OCI-LY7 (cell line): Measurements from ENCODE around the gene GOSR2. TPM values are rescaled to one million over a fixed set of nuclear protein-coding genes. Genes with fewer than 3 reads are reported as not detected.

Experiments used
- BruUV-seq: library from RNA; stranded (reverse); fragments of 400-500 nt; replicated peaks from 2 replicates; lab custom pipeline; 2021; lab: Mats Ljungman, UMichigan
- CTCF ChIA-PET: fragments of 300-600 bp; sonication (Branson Sonifier 250); formaldehyde crosslinking; loops from one replicate; lab custom pipeline; 2022; ENCODE audit warnings: antibody characterized with exemption; ENCODE audit not compliant: unreplicated experiment; lab: Charles Lee
- POLR2A ChIA-PET: fragments of 300-600 bp; sonication (Branson Sonifier 250); formaldehyde crosslinking; loops from one replicate; lab custom pipeline; 2022; ENCODE audit warnings: antibody characterized with exemption; lab: Charles Lee
- DNase-seq: peaks from one replicate; pipeline ENCODE4 v3.0.0-alpha.2; 2015; ENCODE audit warnings: low spot score
- H2AFZ ChIP-seq: fragments of 200-600 bp; sonication (generic), shearing (Covaris generic); 2 replicates; pipeline ENCODE4 v1.6.1; 2014; ENCODE audit warnings: mild to moderate bottlenecking, antibody characterized with exemption, low read length, moderate library complexity
- H3K27ac ChIP-seq: fragments of 200-600 bp; sonication (generic); 2 replicates; pipeline ENCODE4 v1.5.1; 2014; ENCODE audit warnings: mixed run types, low read depth, mild to moderate bottlenecking, moderate library complexity, low read length, inconsistent platforms; ENCODE audit not compliant: poor library complexity, severe bottlenecking
- H3K36me3 ChIP-seq: fragments of 200-600 bp; sonication (generic); 2 replicates; pipeline ENCODE4 v1.6.1; 2014; ENCODE audit warnings: mild to moderate bottlenecking, antibody characterized with exemption, low read length, moderate library complexity, mixed read lengths; ENCODE audit not compliant: insufficient read depth
- H3K4me1 ChIP-seq: fragments of 200-600 bp; sonication (generic); 2 replicates; pipeline ENCODE4 v1.5.1; 2014; ENCODE audit warnings: mild to moderate bottlenecking, low read length; ENCODE audit not compliant: insufficient read depth, poor library complexity, severe bottlenecking
- H3K4me2 ChIP-seq: fragments of 200-600 bp; sonication (generic); 2 replicates; pipeline ENCODE4 v1.6.1; 2014; ENCODE audit warnings: mild to moderate bottlenecking, low read length
- H3K4me3 ChIP-seq: fragments of 200-600 bp; sonication (generic); 2 replicates; pipeline ENCODE4 v1.5.1; 2014; ENCODE audit warnings: mild to moderate bottlenecking, low read depth, low read length; ENCODE audit not compliant: poor library complexity, severe bottlenecking
- H3K79me2 ChIP-seq: fragments of 200-600 bp; sonication (generic); 2 replicates; pipeline ENCODE4 v1.6.1; 2016; ENCODE audit warnings: low read depth, mild to moderate bottlenecking, low read length, moderate library complexity, mixed read lengths; ENCODE audit not compliant: insufficient read depth
- H3K9me2 ChIP-seq: fragments of 200-600 bp; sonication (generic); 2 replicates; pipeline ENCODE4 v1.6.1; 2016; ENCODE audit warnings: mild to moderate bottlenecking, low read length, mixed read lengths; ENCODE audit not compliant: insufficient read depth
- H3K9me3 ChIP-seq: fragments of 200-600 bp; sonication (generic); 2 replicates; pipeline ENCODE4 v1.6.1; 2014; ENCODE audit warnings: mild to moderate bottlenecking, mixed run types, low read length, mixed read lengths
- H4K20me1 ChIP-seq: fragments of 200-600 bp; sonication (generic); 2 replicates; pipeline ENCODE4 v1.6.1; 2014; ENCODE audit warnings: mild to moderate bottlenecking, antibody characterized with exemption, low read length, moderate library complexity, mixed read lengths; ENCODE audit not compliant: insufficient read depth
- CTCF ChIP-seq: fragments of 200-600 bp; sonication (generic); conservative IDR thresholded peaks from 2 replicates; pipeline ENCODE4 v1.5.1; 2014; ENCODE audit warnings: mild to moderate bottlenecking, antibody characterized with exemption, low read length, moderate library complexity, mixed read lengths
- EZH2phosphoT487 ChIP-seq: fragments of 200-600 bp; sonication (generic); IDR thresholded peaks from 2 replicates; pipeline ENCODE4 v1.6.1; 2018; ENCODE audit warnings: low read depth, borderline replicate concordance, mild to moderate bottlenecking, mixed run types, antibody characterized with exemption, low read length, moderate library complexity, mixed read lengths
- intact Hi-C: fragments of 100-400 bp; cut with micrococcal nuclease; formaldehyde crosslinking; loops from one replicate; pipeline ENCODE4 v1.10.0; 2022; ENCODE audit not compliant: unreplicated experiment
- total RNA-seq, 2 experiments: library from RNA; depleted of rRNA in 1 of 2; stranded (reverse); fragments of >200 nt in 1 of 2; shearing (Covaris generic) in 1 of 2; gene quantifications; 2 replicates each; pipeline ENCODE4 v1.2.3, GENCODE V29; 2014 to 2022

GOSR2 gene
- total RNA-seq, 2 experiments from 2014 or later, result 46.5 to 62.8 TPM

DNA sequence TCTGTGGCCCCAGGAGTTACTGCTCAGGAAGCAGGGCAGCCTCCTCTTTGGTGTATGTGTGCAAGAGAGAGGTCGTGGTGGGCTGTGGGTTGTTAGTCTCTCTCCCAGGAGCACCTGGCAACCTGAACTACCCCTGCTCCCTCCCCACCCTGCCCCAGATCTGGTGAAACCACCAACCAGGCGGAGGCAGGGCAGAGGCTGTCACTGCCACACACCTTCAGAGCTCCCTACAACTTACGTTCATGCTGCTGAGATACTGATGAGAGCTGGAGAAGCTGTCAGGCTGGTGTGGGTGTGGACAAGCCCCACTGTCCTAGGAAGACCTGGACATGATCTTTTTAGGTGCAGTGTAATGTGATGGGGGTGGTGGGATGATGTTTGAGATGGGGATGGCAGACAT, 24.3 kb downstream of the GOSR2 start:
- H3K36me3 ChIP-seq, result no peaks in the 10 kb centered on the region; the same call in 1 of the 2 replicates
- no peaks in the 10 kb centered on the region for H3K9me3 ChIP-seq
- no TSS peak for BruUV-seq
- POLR2A ChIA-PET, result interaction anchor here (0.9 kb wide), 1 partner anchor 56 kb away, joined by 3 read pairs; no protein-coding TSS in a partner anchor
- no peak overlapping the region for H3K27ac ChIP-seq
- no peak overlapping the region for H2AFZ ChIP-seq
- CTCF ChIA-PET, result no interaction called here
- no peak for DNase-seq
- H3K9me2 ChIP-seq, result no peaks in the 10 kb centered on the region
- H3K4me1 ChIP-seq, result no peaks in the 10 kb centered on the region
- H3K4me3 ChIP-seq, result no peak overlapping the region
- no peaks in the 10 kb centered on the region for H4K20me1 ChIP-seq
- no peak overlapping the region for H3K4me2 ChIP-seq
- intact Hi-C loops, result loop anchor here (10.0 kb wide), 1 partner anchor 278 kb away; no protein-coding TSS in a partner anchor
- no peaks in the 10 kb centered on the region for H3K79me2 ChIP-seq
- no peak for TF ChIP-seq EZH2phosphoT487
- TF ChIP-seq CTCF, result no peak

GRCh38 chr17:46948544-46948943, 25.6 kb downstream of the GOSR2 start:
- H3K9me3 ChIP-seq, result no peaks in the 10 kb centered on the region
- H2AFZ ChIP-seq, result no peak overlapping the region
- H3K4me1 ChIP-seq, result no peaks in the 10 kb centered on the region
- DNase-seq, result no peak
- no peak overlapping the region for H3K4me2 ChIP-seq
- intact Hi-C loops, result loop anchor here (10.0 kb wide), 1 partner anchor 276 kb away; no protein-coding TSS in a partner anchor
- ChIA-PET CTCF (no interaction called here), POLR2A (interaction anchor here (1.2 kb wide), 1 partner anchor 11 kb away, joined by 4 read pairs; no protein-coding TSS in a partner anchor)
- TF ChIP-seq EZH2phosphoT487 (no peak), CTCF (no peak)
- H3K79me2 ChIP-seq, result no peaks in the 10 kb centered on the region
- H3K4me3 ChIP-seq, result no peak overlapping the region
- no peaks in the 10 kb centered on the region for H3K36me3 ChIP-seq
- no TSS peak for BruUV-seq
- no peak overlapping the region for H3K27ac ChIP-seq
- no peaks in the 10 kb centered on the region for H3K9me2 ChIP-seq
- H4K20me1 ChIP-seq, result no peaks in the 10 kb centered on the region
